Esophagus squamous epithelium (tissue), 4 donors: Measurements from ENCODE around the gene RILPL1.

Experiments
- POLR2A ChIP-seq, 4 donors: fragments of 450-650 bp; IDR thresholded peaks; one replicate each; pipeline ENCODE4 v1.6.1; 2017; ENCODE audit warnings: antibody characterized with exemption in 4 of 4, mild to moderate bottlenecking in 4 of 4, moderate library complexity in 3 of 4
- TF ChIP-seq, protein P1 (sequence below), 6 experiments: fragments of 450-650 bp in 4 of 6; fragments of 200-600 bp in 2 of 6; sonication (generic) in 2 of 6; IDR thresholded peaks; one replicate each; pipeline ENCODE4 v1.5.1; 2016 to 2019; ENCODE audit warnings: antibody characterized with exemption in 6 of 6, mild to moderate bottlenecking in 4 of 6, moderate library complexity in 4 of 6

DNA sequence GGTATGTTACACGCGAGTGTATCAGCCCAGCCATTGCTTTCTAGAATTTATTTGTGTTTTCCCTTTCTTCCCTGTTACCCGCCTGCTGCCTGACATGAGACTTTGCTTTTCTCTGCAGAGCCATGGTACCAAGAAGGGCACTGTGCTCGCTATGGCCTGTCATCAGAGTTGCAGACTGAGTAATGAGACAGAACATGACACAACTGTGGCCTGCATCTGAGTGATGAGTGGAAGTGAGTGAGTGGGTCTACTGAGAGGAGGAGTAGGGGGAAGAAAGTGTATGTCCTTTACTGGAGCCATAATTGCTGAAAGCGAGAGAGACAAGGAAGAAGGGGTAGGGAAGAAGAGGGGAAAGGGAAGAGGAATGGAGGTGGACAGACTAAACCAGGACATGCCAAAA lies 2.9 kb downstream of the RILPL1 start:
- no peak for TF ChIP-seq POLR2A (IDR thresholded peaks at IDR 0.05)
- TF ChIP-seq, protein P1, sequence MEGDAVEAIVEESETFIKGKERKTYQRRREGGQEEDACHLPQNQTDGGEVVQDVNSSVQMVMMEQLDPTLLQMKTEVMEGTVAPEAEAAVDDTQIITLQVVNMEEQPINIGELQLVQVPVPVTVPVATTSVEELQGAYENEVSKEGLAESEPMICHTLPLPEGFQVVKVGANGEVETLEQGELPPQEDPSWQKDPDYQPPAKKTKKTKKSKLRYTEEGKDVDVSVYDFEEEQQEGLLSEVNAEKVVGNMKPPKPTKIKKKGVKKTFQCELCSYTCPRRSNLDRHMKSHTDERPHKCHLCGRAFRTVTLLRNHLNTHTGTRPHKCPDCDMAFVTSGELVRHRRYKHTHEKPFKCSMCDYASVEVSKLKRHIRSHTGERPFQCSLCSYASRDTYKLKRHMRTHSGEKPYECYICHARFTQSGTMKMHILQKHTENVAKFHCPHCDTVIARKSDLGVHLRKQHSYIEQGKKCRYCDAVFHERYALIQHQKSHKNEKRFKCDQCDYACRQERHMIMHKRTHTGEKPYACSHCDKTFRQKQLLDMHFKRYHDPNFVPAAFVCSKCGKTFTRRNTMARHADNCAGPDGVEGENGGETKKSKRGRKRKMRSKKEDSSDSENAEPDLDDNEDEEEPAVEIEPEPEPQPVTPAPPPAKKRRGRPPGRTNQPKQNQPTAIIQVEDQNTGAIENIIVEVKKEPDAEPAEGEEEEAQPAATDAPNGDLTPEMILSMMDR (IDR thresholded peaks at IDR 0.05) = no peak
